Endodermal cell (in vitro differentiated cells): ENCODE measurements around the gene ANKRD42. TPM values are rescaled to one million over a fixed set of nuclear protein-coding genes. Genes with fewer than 3 reads are reported as not detected.

Source experiments
- DNase-seq: peaks from one replicate; pipeline ENCODE4 v3.0.0-alpha.2; 2017
- H3K27ac ChIP-seq: 2 replicates; pipeline ENCODE4 v1.5.1; 2013; ENCODE audit warnings: mild to moderate bottlenecking, low read depth, low read length, moderate library complexity
- H3K27me3 ChIP-seq: 2 replicates; pipeline ENCODE4 v1.6.1; 2013; ENCODE audit warnings: mild to moderate bottlenecking, low read length, moderate library complexity; ENCODE audit not compliant: insufficient read depth, control insufficient read depth, poor library complexity, severe bottlenecking
- H3K36me3 ChIP-seq: 2 replicates; pipeline ENCODE4 v1.7.0; 2013; ENCODE audit warnings: mild to moderate bottlenecking, low read length, moderate library complexity; ENCODE audit not compliant: control insufficient read depth, insufficient read depth
- H3K4me1 ChIP-seq: one replicate; pipeline ENCODE4 v1.7.0; 2013; ENCODE audit warnings: low read length; ENCODE audit not compliant: control insufficient read depth, insufficient read depth
- H3K4me3 ChIP-seq: 2 replicates; pipeline ENCODE4 v1.5.1; 2013; ENCODE audit warnings: mild to moderate bottlenecking, low read length, moderate library complexity
- H3K9ac ChIP-seq: 2 replicates; pipeline ENCODE4 v1.6.1; 2013; ENCODE audit warnings: mild to moderate bottlenecking, low read length, moderate library complexity; ENCODE audit not compliant: poor library complexity, severe bottlenecking; ENCODE audit errors: extremely low read depth
- H3K9me3 ChIP-seq: 2 replicates; pipeline ENCODE4 v1.6.1; 2013; ENCODE audit warnings: mild to moderate bottlenecking, low read length, moderate library complexity; ENCODE audit not compliant: control insufficient read depth
- H3K27ac Mint-ChIP-seq: 2 replicates; pipeline ENCODE4 v1.8.0; 2020; ENCODE audit warnings: mixed read lengths
- H3K27me3 Mint-ChIP-seq: 2 replicates; pipeline ENCODE4 v1.8.0; 2021; ENCODE audit warnings: mild to moderate bottlenecking, mixed read lengths; ENCODE audit not compliant: insufficient read depth
- H3K36me3 Mint-ChIP-seq: 2 replicates; pipeline ENCODE4 v1.8.0; 2020; ENCODE audit warnings: low read depth, mixed read lengths
- H3K4me1 Mint-ChIP-seq: 2 replicates; pipeline ENCODE4 v1.8.0; 2020; ENCODE audit warnings: mixed read lengths
- H3K4me3 Mint-ChIP-seq: 2 replicates; pipeline ENCODE4 v1.8.0; 2020; ENCODE audit warnings: mild to moderate bottlenecking, moderate library complexity, mixed read lengths
- H3K9me3 Mint-ChIP-seq: 2 replicates; pipeline ENCODE4 v1.8.0; 2020; ENCODE audit warnings: mild to moderate bottlenecking, mixed read lengths
- WGBS, 2 experiments: methylation state at CpG; one replicate each; pipeline versions ENCODE4 v1.1.5 to v1.1.7; 2013; ENCODE audit warnings: missing lambda C conversion rate in 2 of 2, mixed read lengths in 1 of 2; ENCODE audit not compliant: insufficient coverage in 1 of 2, insufficient read length in 1 of 2; 5-methylcytosine and 5-hydroxymethylcytosine counted together
- total RNA-seq, 2 donors: library from RNA; stranded (reverse); fragmentation: NEBNext Ultra II Directional in 1 of 2; extraction: Animal tissue kit (Norgen Biotek cat#: 25700) in 1 of 2; gene quantifications; 2 replicates in 1 of 2; 3 replicates in 1 of 2; pipeline ENCODE4 v1.2.1, GENCODE V29; 2021
- TF ChIP-seq, protein P1 (sequence below): fragments of 200-600 bp; sonication (generic); conservative IDR thresholded peaks from 2 replicates; pipeline ENCODE4 v1.5.0; 2021; ENCODE audit warnings: antibody characterized with exemption, mild to moderate bottlenecking

Gene ANKRD42
- total RNA-seq, 2 donors from 2014 or later = 11.1 to 11.4 TPM

GRCh38 chr11:83222499-83222898, 29.0 kb downstream of the ANKRD42 start:
- no peak overlapping the region for H3K4me3 ChIP-seq
- WGBS, 2 experiments = 87% methylated on average over 1 of the region's 1 CpG; no CpG with 5 or more reads in 1 of the 2 experiments
- no peak overlapping the region for H3K27ac ChIP-seq
- no peak for DNase-seq
- Mint-ChIP-seq H3K36me3 (no peaks in the 10 kb centered on the region), H3K4me1 (peaks cover 23% of the 10 kb centered on the region), H3K27me3 (no peaks in the 10 kb centered on the region), H3K9me3 (no peaks in the 10 kb centered on the region), H3K27ac (no peak overlapping the region), H3K4me3 (no peak overlapping the region)
- no peaks in the 10 kb centered on the region for H3K36me3 ChIP-seq
- H3K27me3 ChIP-seq = no peaks in the 10 kb centered on the region
- no peaks in the 10 kb centered on the region for H3K9me3 ChIP-seq
- H3K9ac ChIP-seq = no peak overlapping the region
- TF ChIP-seq, protein P1, sequence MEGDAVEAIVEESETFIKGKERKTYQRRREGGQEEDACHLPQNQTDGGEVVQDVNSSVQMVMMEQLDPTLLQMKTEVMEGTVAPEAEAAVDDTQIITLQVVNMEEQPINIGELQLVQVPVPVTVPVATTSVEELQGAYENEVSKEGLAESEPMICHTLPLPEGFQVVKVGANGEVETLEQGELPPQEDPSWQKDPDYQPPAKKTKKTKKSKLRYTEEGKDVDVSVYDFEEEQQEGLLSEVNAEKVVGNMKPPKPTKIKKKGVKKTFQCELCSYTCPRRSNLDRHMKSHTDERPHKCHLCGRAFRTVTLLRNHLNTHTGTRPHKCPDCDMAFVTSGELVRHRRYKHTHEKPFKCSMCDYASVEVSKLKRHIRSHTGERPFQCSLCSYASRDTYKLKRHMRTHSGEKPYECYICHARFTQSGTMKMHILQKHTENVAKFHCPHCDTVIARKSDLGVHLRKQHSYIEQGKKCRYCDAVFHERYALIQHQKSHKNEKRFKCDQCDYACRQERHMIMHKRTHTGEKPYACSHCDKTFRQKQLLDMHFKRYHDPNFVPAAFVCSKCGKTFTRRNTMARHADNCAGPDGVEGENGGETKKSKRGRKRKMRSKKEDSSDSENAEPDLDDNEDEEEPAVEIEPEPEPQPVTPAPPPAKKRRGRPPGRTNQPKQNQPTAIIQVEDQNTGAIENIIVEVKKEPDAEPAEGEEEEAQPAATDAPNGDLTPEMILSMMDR = no peak
- peaks cover 6% of the 10 kb centered on the region for H3K4me1 ChIP-seq

DNA sequence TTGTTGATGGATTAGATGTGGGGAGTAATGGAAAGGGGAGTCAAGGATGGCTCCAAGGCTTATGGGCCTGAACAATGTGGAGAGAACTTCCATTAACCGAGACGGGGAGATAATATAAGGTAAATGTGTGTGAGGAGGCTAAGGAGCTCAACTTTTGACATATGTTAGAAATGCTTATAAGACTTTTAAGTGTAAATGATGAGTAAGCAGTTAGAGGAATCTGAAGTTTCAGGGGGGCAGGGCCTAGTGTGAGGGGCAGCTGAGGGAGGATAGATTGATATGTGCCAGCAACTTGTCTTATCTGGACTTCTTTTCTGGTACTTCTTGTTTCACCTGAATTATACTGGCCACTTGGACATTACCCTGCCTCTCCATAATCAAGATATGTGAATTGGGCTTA, 29.9 kb downstream of the ANKRD42 start:
- peaks cover 6% of the 10 kb centered on the region for H3K4me1 ChIP-seq
- no peak for DNase-seq
- no peaks in the 10 kb centered on the region for H3K27me3 ChIP-seq
- H3K9ac ChIP-seq = no peak overlapping the region
- Mint-ChIP-seq H3K27me3 (no peaks in the 10 kb centered on the region), H3K9me3 (no peaks in the 10 kb centered on the region), H3K4me3 (no peak overlapping the region), H3K4me1 (peaks cover 21% of the 10 kb centered on the region), H3K27ac (no peak overlapping the region), H3K36me3 (no peaks in the 10 kb centered on the region)
- WGBS, 2 experiments = 82 to 87% methylated on average over 2 of the region's 2 CpGs
- no peaks in the 10 kb centered on the region for H3K9me3 ChIP-seq
- no peak overlapping the region for H3K4me3 ChIP-seq
- H3K36me3 ChIP-seq = no peaks in the 10 kb centered on the region
- H3K27ac ChIP-seq = no peak overlapping the region
- TF ChIP-seq, protein P1 = no peak

GRCh38 chr11:83235825-83236224, 42.3 kb downstream of the ANKRD42 start:
- Mint-ChIP-seq H3K27me3 (no peaks in the 10 kb centered on the region), H3K4me1 (peaks cover 23% of the 10 kb centered on the region), H3K27ac (no peak overlapping the region), H3K9me3 (peaks cover 10% of the 10 kb centered on the region), H3K36me3 (no peaks in the 10 kb centered on the region), H3K4me3 (no peak overlapping the region)
- no peak overlapping the region for H3K27ac ChIP-seq
- peaks cover 10% of the 10 kb centered on the region for H3K4me1 ChIP-seq
- no peak overlapping the region for H3K4me3 ChIP-seq
- 80 to 100% methylated on average over 1 of the region's 1 CpG for WGBS, 2 experiments
- no peaks in the 10 kb centered on the region for H3K27me3 ChIP-seq
- TF ChIP-seq, protein P1 = no peak
- no peak overlapping the region for H3K9ac ChIP-seq
- H3K36me3 ChIP-seq = no peaks in the 10 kb centered on the region
- DNase-seq = no peak
- peaks cover 18% of the 10 kb centered on the region for H3K9me3 ChIP-seq
